Chondrocyte (in vitro differentiated cells): ENCODE results near the gene ALKBH7. TPM values are rescaled to one million over a fixed set of nuclear protein-coding genes. Genes with fewer than 3 reads are reported as not detected.

Experiments
- DNase-seq: peaks from one replicate; pipeline ENCODE4 v3.0.0; 2021; ENCODE audit warnings: mixed read lengths, low spot score
- H3K27ac Mint-ChIP-seq: one replicate; pipeline ENCODE4 v1.8.0; 2021; ENCODE audit warnings: mild to moderate bottlenecking, moderate library complexity, mixed read lengths; ENCODE audit not compliant: unreplicated experiment
- H3K27me3 Mint-ChIP-seq: 2 replicates; pipeline ENCODE4 v1.8.0; 2021; ENCODE audit warnings: low read depth, mixed read lengths
- H3K36me3 Mint-ChIP-seq: 2 replicates; pipeline ENCODE4 v1.8.0; 2021; ENCODE audit warnings: low read depth, mixed read lengths
- H3K4me1 Mint-ChIP-seq: 2 replicates; pipeline ENCODE4 v1.8.0; 2021; ENCODE audit warnings: low read depth, mild to moderate bottlenecking, mixed read lengths
- H3K4me3 Mint-ChIP-seq: one replicate; pipeline ENCODE4 v1.8.0; 2021; ENCODE audit warnings: mild to moderate bottlenecking, moderate library complexity, mixed read lengths; ENCODE audit not compliant: unreplicated experiment
- H3K9me3 Mint-ChIP-seq: 2 replicates; pipeline ENCODE4 v1.8.0; 2021; ENCODE audit warnings: low read depth, mixed read lengths
- total RNA-seq: library from RNA; stranded (reverse); gene quantifications from 3 replicates; pipeline ENCODE4 v1.2.1, GENCODE V29; 2021
- TF ChIP-seq, protein P1 (sequence below): fragments of 200-600 bp; sonication (generic); IDR thresholded peaks from 2 replicates; pipeline ENCODE4 v1.5.0; 2021; ENCODE audit warnings: antibody characterized with exemption, mild to moderate bottlenecking, moderate library complexity

ALKBH7 gene
- total RNA-seq, 1 donor from 2014 or later = 71.7 TPM

DNA sequence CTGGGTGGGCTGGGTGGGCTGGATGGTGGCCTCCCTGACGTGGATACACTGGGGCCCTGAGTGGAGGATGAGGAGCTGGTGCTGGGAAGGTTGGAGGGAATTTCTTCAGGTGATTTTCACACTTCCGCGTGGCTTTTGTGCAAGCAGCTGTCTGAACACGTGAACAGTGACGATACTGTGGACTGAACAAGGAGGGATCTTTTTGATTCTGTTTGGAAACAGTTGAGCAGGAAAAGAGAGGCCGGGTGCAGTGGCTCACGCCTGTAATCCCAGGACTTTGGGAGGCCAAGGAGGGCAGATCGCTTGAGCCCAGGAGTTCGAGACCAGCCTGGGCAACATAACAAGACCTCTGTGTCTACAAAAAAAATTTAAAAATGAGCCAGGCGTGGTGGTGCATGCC lies 29.5 kb downstream of the ALKBH7 start:
- DNase-seq = no peak
- TF ChIP-seq, protein P1, sequence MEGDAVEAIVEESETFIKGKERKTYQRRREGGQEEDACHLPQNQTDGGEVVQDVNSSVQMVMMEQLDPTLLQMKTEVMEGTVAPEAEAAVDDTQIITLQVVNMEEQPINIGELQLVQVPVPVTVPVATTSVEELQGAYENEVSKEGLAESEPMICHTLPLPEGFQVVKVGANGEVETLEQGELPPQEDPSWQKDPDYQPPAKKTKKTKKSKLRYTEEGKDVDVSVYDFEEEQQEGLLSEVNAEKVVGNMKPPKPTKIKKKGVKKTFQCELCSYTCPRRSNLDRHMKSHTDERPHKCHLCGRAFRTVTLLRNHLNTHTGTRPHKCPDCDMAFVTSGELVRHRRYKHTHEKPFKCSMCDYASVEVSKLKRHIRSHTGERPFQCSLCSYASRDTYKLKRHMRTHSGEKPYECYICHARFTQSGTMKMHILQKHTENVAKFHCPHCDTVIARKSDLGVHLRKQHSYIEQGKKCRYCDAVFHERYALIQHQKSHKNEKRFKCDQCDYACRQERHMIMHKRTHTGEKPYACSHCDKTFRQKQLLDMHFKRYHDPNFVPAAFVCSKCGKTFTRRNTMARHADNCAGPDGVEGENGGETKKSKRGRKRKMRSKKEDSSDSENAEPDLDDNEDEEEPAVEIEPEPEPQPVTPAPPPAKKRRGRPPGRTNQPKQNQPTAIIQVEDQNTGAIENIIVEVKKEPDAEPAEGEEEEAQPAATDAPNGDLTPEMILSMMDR = no peak
- H3K27me3 Mint-ChIP-seq = no peaks in the 10 kb centered on the region
- no peaks in the 10 kb centered on the region for H3K36me3 Mint-ChIP-seq
- no peak overlapping the region for H3K4me3 Mint-ChIP-seq
- H3K4me1 Mint-ChIP-seq = no peaks in the 10 kb centered on the region
- H3K27ac Mint-ChIP-seq = no peak overlapping the region
- H3K9me3 Mint-ChIP-seq = no peaks in the 10 kb centered on the region

DNA sequence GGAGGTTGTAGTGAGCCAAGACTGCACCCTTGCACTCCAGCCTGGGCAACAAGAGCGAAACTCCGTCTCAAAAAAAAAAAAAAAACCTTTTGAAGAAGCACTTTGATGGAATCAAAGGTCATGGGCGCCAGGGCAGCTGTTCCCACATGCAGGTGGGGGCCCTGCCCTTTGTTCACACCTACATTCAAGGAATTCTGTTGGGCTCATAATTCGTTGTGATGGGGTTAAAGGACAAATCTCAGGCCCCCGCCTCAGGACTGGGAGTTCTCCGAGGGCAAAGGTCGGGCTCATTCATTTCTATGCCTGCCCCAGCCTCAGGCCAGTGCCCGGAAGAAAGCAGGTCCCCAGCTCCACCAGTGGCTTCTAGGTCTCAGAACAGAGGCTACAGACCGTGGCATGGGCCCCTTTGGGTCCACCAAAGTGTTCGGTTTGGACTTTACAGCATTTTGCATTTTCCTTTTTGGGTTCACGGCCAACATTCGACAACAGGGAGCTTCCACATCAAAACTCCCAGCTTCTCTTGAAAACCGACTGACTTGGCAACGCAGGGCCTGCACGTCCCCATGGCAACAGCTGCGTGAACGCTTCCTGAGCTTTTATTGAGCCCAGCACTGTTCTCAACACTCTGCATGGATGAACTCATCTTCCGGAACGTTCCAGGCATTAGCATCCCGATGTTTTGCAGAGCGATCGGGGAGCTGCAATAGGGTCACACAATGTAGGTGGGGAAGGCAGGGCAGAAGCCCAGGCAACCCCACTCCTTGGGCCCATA lies 30.4 kb downstream of the ALKBH7 start:
- Mint-ChIP-seq H3K36me3 (no peaks in the 10 kb centered on the region), H3K27ac (no peak overlapping the region), H3K27me3 (no peaks in the 10 kb centered on the region), H3K4me3 (no peak overlapping the region), H3K4me1 (no peaks in the 10 kb centered on the region), H3K9me3 (no peaks in the 10 kb centered on the region)
- DNase-seq = no peak
- TF ChIP-seq, protein P1 = no peak

DNA sequence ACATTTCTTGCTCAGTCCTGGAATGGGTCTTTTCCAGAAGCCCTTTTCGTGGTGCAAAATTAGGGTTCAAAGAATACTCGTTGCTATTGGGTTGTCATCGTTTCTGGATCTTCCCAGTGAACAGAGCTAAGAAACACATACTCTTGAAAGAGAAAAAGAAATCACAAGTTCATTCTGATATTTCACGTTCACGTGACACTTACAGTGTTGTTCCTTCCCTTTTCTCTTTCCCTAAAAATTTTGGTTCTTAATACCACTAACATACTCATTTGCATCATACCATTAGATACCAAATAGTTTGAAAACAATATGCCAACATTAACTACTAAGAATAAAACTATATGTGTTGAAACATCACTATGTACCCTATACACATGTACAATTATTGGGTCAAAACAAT lies 33.8 kb downstream of the ALKBH7 start:
- Mint-ChIP-seq H3K27ac (no peak overlapping the region), H3K4me3 (no peak overlapping the region), H3K27me3 (no peaks in the 10 kb centered on the region), H3K36me3 (no peaks in the 10 kb centered on the region), H3K4me1 (no peaks in the 10 kb centered on the region), H3K9me3 (no peaks in the 10 kb centered on the region)
- TF ChIP-seq, protein P1 = no peak
- DNase-seq = no peak

DNA sequence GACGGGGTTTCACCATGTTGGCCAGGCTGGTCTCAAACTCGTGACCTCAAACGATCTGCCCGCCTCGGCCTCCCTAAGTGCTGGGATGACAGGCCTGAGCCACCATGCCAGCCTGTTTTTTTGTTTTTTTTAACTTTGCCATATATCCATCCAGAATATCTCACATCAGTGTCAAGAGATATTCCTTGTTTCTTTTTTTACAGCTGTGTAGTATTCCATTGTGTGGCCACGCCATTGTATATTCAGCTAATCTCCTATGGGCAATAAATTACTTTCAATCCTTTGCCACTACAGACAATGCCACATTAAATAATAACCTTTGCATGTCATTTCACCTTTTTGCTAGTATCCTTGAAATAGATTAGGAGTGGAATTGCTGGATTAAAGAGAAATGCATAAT lies 36.8 kb downstream of the ALKBH7 start:
- TF ChIP-seq, protein P1 = no peak
- Mint-ChIP-seq H3K4me1 (no peaks in the 10 kb centered on the region), H3K27me3 (no peaks in the 10 kb centered on the region), H3K36me3 (peaks cover 4% of the 10 kb centered on the region), H3K4me3 (no peak overlapping the region), H3K9me3 (no peaks in the 10 kb centered on the region), H3K27ac (no peak overlapping the region)
- no peak for DNase-seq

DNA sequence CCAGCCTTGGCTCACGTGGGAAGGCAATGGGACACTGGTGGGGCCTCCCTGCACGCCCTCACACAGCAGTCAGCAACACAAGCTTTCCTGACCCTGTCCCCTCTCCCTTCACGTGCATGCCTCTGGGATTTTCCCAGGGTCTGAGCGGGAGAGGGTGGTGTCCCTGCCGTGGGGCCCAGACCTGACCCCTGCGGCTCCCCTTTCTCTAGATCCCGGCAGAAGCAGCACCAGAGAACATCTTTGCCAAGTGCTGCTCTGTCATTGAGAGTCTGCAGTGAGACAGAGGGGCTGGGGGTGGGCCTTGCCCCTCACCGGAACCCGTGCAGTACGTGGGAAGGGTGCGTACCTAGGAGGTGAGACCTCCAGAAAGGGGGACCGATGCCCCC lies 39.5 kb downstream of the ALKBH7 start:
- TF ChIP-seq, protein P1 = no peak
- Mint-ChIP-seq H3K27me3 (no peaks in the 10 kb centered on the region), H3K4me1 (no peaks in the 10 kb centered on the region), H3K4me3 (no peak overlapping the region), H3K9me3 (no peaks in the 10 kb centered on the region), H3K27ac (no peak overlapping the region), H3K36me3 (peaks cover 7% of the 10 kb centered on the region)
- DNase-seq = no peak
